NCI-H128 (cell line): ENCODE data around the gene BCDIN3D.

Experiments
- DNase-seq: peaks from one replicate; lab custom pipeline; 2025; ENCODE audit not compliant: unreplicated experiment; lab: John Stamatoyannopoulos, UW

BCDIN3D gene

DNA sequence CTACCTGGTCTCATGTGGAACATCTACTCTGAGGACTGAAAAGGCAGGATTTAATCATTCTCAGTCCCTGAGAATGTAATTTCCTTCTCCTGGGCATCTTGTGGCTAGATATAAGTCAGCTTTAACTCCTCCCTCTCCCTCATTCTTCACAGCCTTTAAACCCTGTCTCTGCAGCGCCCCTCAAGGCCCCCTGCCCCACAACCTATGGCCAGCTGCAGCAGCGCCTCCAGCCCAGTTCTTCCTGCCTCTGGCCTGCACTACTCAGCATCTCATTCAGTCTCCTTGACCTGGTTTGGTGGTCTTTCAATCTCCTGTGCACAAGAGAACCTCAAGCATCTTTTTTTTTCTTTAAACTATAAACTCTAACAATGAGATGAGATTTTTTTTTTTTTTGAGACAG lies 44.0 kb downstream of the BCDIN3D start:
- DNase-seq: no peak

DNA sequence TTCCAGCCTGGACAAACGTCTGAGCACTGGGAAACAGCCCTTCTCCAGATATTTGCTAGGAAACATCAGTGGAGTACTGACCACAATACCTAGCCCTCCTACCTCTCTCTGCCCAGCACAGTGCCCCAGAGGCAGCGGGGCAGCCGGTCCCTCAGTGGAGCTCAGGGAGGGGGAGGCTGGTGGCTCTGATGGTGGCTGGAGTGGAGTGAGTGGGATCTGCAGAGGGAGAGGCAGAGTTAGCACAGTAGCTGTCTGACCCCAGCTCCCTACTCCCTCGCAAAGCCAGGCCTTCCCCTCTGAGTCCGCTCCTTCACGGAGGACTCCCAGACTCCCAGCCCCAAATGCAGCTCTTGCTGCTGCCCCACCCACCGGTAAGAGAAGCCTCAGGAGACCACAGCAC lies 44.7 kb downstream of the BCDIN3D start:
- no peak for DNase-seq

DNA sequence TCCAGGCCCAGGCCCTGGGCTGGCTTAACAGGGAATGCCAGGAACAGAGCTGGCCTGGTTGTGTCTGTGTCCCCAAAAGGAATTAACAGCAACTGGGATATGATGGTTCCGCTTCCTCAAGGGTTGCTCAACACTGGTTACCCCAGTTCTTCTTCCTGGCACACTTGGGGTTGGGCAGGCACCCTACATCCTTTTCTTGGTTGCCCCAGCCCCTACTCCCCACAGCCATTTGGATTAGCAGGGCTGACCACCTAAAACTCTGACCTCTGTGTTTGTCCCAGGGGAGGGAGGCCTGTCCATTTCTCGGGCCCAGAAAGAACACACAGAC lies 45.5 kb downstream of the BCDIN3D start:
- no peak for DNase-seq

DNA sequence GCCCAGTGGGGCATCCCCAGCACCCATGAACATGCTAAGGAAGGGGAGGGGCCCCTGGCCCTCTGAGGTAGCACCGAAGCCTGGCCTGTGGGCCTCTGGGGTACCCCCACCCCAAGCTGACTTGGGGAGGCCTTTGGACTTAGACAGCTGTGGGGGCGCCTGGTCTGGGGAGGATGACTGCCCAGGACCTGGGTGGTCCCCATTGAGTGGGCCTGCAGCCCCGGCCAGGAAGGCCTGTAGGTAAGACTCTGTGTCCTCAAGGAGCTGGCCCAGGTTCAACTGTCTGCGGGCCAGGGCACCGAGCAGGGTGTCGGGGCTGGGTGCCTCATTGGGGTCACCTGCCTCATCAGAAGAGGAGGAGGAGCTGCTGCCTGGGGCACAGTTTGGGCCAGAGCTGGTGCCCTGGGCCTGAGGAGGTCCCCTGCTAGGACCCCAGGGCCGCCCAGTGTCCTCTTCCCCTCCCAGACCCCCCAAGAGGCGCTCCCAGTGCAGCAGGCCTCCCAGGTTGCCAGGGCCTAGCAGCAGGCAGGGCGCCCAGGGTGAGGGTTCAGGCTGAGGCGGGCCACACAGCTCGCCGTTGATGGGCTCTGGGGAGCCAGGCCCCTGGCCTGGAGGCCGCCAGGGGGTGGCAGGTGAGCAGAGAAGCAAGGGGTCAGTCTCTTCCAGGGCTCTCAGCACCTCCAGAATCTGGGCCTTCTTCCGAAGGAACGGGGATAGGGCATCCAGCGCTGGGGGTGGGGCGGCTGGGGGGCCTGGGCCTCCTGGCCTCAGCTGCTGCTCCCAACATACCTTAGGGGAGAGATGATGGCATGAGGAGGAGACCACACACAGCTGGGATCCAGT lies 46.1 kb downstream of the BCDIN3D start:
- DNase-seq: no peak

DNA sequence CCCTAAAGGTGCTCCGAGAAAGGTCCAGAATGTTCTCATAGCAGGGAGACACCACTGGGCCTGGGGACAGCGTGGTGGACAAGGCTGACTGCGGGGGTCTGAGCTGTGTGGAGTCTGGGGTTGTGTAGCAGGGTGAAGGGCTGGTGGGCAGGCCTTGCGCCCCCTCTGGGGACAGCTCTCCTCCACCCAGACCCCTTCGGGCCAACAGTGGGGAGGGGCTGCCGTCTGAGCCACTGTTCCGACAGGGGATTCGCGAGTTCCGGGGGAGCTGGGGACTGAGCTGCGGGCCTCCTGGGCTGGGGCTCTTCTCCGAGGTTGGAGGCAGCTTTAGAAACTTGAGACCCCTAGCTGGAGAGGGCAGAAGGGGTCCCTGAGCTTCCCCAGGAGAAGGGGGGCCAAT lies 46.8 kb downstream of the BCDIN3D start:
- DNase-seq: no peak

DNA sequence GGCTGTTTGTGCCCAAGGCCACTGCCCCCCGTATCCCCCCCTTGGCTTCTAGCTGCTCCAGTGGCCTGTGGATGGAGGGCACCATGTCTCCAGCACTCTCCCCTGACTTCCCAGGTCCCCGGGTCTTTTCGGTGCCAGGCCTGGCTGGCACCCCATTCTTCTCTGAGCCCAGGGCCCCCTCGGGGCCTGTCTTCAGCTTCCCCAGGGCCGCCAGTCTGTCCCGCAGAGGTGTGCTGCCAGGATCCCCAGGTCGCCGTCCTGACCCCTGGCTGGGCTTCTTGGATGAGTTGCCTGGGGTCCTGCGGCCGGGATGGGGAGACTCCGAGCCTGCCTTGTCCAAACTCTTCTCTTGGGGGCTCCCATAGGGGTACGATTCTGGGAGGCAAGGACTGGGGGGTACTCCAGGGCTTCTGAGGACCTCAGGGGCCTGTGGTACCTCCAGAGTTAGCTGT lies 47.2 kb downstream of the BCDIN3D start:
- no peak for DNase-seq

DNA sequence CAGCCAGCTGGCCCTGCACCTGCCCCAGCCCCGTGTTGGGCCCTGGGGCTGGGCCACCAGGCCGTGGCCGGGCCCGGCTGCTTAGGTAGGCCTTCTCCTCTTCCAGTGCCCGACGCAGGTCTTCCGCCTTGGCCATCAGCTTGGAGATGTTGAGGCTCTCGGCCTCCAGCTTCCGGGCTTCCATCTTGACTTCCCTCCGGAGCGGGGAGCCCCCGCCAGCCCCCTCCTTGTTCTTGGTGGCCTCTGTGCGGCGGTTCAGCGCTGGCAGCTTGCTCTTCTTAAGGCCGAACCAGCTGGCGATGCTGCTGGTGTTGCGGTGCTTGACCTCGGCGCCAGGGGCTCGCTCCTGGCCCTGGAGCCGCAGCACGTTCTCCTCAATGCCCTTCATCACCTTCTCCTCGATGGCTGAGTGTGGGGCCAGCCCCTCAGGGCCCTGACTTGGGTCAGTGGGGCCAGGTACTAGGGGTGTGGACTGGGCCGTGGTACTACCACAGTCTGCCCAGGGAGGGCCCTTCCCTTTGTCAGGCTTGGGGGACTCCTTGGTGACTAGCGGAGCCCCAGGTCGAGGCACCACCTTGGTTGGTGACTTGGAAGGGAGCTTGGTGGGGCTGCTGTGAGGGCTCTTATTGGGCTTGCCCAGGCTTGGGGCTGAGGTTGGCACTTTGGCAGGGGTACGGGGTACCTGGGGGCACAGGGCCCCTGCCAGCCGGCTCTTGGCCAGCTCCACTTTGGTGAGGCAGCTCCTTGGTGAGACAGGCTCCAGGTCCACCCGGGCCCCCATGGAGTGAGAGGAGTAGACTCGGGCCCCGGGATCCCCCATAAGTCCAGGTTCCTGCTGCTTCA lies 47.9 kb downstream of the BCDIN3D start:
- no peak for DNase-seq

DNA sequence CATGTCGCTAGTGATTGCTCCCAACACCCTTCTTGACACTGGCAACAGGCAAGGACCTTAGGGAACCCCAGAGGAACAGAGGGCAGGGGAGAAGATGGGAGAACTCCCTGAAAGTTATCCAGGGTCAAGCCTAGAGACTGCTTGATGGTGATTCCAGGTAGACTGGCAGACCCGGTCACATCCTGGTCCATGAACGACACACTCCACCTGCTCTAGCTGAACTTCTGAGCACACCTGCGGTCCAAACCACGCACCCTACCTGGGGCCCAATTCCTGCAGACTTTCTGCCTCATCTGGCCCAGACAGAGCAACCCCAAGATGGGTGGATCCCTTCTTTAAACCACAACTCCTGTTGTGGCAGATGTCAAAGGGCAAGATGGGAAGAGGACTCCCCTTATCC lies 48.9 kb downstream of the BCDIN3D start:
- DNase-seq: no peak

DNA sequence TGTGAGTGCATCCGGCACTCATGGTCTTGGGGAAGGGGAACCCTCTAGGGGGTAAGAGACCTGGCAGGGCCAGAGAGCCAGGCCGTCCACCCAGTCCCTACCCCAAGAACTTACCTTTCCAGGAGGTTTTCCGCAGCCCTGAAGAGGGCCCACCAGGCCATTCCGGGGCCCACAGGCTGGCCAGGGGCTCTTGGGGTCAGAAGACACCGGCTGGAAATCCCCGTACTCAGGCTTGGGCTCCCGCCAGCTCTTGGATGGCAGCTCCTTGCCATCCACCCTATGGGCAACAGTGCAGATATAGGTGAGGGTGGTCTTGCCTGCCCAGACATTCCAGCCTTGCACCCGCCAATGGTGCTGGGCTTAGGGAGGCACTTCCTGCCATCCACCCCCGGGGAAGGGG lies 49.3 kb downstream of the BCDIN3D start:
- DNase-seq: no peak

DNA sequence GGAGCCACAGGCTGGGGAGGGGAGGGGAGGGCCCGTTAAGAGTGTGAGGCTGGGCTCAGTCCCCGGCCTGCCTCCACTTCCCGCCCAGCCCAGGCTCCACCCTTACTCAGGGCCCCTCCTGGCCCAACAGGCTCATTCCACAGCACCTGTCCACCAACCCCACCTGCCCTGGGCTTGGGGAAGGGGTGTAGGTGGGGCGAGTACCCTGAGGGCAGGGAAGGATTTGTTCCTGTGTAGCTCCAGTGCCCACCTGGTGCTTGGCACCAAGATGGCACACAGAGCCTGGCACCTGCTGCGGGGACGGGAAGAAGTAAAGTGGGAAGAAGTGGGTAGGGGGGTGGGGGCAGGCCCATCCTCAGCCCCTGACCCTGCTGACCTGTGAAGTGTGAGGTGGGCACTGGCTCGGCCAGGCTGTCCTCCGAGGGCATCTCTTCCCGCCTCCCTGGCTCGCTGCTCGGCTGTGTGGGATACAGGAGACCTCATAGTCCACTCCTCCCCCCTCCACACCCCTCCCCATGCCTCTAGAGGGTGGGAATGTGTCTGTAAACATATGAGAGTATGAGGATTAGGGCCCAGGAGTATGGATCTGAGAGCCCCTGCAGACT lies 49.8 kb downstream of the BCDIN3D start:
- no peak for DNase-seq

DNA sequence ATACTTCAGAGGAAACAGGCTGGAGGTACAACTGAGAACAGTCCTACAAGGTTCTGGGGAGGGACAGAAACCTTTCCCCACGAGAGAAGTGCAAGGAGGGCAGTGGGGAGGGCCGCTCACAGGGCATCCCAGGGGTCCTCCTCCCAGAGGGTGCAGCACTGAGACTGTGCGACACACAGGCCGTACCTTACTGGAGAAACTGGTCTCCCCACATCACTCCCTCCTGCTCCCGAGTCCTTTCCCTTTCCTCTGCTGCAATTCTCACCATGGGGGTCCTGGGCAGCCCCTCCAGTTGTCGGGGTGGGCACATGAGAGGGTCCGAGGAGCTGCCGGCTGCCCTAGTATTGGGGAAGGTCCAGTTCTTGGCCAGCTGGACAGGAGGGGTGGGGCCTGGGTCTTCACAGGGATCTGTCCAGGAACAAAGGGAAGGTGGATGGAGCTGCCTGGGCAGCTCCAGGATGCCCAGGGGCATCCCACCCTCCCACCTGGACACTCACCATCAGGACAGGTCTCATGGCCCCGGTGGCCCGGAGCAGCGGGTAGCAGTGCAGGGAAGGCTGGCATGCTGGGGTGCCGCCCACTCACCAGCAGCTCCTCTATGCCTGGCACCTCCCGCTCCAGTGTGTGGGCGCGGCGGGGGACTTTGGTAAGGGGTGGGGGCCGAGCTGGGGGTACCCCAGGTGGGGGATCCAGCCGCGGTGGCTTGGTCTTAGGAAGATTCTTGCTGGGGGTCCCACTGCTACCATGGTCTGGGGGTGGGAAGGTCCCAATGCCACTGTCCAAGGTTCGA lies 50.5 kb downstream of the BCDIN3D start:
- no peak for DNase-seq

DNA sequence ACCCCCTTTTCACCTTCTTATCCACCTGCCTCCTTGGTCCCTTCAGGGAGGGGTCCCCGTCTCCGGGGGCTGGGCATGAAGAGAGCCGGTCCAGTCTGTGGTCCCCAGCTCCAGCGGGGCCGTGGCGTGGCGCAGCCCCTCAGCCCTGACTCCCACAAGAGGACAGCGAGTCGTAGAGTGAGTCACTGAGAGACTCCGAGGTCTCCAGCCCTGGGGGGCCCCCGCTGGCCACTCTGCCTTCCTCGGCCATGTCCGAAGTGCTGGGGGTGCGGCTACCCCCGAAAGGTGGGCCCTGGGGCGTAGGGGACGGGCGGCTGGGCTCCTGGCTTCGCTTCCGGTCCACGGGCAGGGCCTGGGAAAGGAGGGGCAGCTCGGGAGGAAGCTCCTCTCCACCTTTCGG lies 51.2 kb downstream of the BCDIN3D start:
- DNase-seq: no peak

DNA sequence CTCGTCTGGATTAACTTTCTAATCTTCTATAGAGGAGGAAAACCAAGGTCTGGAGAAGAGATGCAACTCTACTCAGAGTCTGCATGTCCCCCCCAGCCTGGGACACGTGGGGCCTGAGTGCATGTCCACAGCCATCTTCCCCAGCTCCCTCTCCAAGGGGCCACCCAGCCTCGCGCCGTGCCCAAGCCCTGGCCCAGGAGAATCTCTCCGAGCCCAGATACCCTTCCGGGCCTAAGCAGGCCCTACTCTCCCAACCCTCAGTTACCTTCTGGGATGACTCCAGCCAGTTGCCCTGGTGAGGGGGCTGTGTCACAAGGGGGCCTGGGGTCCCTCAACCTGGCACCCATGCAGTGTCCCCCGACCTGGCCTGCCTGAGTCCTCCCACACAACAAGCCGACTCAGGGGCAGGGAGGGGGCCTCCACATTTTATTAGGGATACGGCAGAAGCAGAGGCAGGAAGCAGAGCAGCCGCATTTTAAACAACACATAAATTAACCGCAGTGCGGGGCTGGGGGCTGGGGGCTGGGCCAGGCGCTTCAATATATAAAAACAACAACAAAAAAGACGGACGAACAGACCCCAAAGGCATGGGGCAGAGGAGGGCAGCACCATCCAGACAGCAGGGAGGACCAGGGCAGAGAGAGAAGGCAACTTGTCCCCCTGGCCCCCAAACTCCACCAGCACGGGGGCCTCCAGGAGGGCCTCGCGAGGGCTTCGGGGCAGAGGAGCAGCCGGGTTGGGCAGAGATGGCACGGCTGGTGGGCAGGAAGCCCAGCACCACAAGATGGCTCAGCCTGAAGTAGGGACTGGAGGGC lies 52.0 kb downstream of the BCDIN3D start:
- DNase-seq: no peak

DNA sequence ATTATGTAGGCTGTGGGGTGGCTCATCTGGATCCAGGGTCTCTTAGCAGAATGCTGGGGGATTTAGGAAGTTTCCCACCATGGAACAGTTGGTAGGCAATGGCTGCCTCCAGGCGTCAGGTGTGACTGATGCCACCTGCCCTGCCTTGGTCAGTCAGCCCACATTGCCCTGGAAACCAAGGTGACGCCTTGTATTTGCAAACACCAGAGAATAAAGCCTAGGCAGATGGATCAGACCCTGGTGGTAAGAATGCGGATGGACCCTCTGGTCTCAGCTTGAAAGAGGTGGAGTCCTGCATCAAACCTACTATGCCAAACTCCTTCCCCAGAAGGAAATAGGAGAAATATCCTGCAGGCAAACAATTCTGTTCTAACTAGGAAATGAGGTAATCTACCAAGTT lies 52.9 kb downstream of the BCDIN3D start:
- DNase-seq: no peak

DNA sequence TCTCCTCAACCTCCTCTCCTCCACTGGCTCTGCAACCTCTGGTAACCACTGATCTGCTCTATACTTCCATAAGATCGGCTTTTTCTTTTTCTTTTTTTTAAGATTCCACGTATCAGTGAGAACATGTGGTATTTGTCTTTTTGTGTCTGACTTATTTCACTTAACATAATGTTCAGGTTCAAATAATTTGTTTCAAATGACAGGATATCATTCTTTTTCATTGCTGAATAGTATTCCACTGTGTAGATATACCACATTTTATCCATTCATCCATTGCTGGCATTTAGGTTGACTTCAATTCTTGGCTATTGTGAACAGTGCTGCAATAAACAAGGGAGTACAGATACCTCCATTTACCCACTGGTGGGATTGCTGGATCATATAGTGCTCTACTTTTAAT lies 55.2 kb downstream of the BCDIN3D start:
- no peak for DNase-seq
